D721Med (cell line): ENCODE measurements around the gene CCL27.

Experiments used
- DNase-seq: peaks from one replicate; pipeline ENCODE4 v3.0.0; 2011; ENCODE audit warnings: low spot score; ENCODE audit not compliant: insufficient read length
- FAIRE-seq: peaks from 2 replicates; lab custom pipeline; 2011; peaks lifted over from hg19 to GRCh38; lab: Jason Lieb, UNC
- TF ChIP-seq, protein P1 (sequence below): IDR thresholded peaks from 2 replicates; pipeline ENCODE4 v1.5.1; 2012; ENCODE audit warnings: mild to moderate bottlenecking, control low read depth; ENCODE audit not compliant: insufficient read depth; ENCODE audit errors: missing control alignments

Gene CCL27, protein sequence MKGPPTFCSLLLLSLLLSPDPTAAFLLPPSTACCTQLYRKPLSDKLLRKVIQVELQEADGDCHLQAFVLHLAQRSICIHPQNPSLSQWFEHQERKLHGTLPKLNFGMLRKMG

DNA sequence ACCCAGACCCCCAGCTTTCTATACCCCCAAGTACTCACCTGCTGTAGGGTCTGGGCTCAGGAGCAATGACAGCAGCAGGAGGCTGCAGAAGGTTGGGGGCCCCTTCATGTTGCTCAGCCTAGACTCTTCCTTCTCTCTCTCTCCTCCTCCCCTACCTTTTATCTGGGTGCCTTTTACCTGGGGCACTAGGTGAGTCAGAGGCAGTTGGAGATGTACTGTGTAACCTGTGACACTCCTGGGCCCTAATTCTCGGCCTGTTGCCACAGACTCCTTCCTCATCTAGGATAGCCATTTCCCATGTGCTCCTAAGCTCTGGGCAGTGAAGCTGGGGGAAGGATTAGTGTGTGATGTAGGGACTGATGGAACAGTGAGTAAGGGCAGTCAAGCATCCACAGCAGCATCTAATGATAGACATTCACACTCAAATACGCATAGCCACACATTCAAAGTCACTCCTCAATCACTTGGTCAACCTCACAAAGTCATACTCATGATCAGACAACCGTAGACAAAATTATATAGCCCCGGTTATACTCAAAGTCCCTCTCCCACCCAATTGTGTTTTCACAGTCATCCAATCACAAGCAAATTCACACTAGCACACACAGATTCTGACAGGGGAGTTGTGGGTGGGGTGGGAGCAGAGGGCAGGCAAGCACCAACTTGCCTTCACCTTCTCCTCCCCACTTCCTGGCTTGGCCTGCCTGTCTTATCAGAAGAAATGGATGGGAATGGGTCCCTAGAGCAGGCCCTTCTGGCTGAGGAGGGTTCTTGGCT, at the start of gene CCL27:
Gene CCL27, minus strand, starts transcription at position 132 of the 777 bp plus-strand sequence. Its CDS starts 24 bp downstream, at position 108.
- DNase-seq (no peak), FAIRE-seq (no peak)
- TF ChIP-seq, protein P1, sequence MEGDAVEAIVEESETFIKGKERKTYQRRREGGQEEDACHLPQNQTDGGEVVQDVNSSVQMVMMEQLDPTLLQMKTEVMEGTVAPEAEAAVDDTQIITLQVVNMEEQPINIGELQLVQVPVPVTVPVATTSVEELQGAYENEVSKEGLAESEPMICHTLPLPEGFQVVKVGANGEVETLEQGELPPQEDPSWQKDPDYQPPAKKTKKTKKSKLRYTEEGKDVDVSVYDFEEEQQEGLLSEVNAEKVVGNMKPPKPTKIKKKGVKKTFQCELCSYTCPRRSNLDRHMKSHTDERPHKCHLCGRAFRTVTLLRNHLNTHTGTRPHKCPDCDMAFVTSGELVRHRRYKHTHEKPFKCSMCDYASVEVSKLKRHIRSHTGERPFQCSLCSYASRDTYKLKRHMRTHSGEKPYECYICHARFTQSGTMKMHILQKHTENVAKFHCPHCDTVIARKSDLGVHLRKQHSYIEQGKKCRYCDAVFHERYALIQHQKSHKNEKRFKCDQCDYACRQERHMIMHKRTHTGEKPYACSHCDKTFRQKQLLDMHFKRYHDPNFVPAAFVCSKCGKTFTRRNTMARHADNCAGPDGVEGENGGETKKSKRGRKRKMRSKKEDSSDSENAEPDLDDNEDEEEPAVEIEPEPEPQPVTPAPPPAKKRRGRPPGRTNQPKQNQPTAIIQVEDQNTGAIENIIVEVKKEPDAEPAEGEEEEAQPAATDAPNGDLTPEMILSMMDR, result no peak

DNA sequence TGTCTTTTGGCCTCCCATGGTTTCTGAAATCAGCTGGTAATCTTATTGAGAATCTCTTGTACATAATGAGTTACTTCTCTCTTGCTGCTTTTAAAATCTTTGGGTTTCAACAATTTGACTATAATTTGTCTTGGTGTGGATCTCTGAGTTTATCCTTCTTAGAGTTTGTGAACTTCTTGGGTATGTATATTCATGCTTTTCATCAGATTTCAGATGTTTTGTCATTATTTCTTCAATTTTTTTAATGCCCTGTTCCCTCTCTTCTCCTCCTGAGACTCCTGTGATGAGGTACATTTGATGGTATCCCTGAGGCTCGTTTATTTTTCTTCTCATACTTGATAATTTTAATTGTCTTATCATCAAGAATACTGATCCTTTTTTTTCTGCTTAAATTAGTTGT, 49.7 kb upstream of the CCL27 start:
- DNase-seq (no peak), FAIRE-seq (no peak)

DNA sequence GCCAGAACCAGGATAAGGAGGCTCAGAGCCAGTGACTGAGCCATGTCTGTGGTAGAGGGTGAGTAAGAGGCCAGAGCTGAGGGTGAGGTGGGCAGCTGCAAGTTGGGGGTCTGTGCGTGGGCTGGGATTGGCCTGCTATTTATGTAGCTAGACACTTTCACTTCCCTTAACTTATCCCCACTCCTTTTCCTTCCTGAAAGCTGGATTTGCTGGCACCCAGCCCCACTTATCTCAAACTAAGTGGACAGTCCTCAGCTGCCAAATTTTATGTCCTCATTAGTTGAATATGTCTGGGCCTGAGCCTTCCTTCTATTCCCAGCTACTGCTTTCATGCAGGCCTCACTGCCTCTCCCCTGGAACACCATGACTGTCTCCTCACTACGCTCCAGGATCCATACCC, 47.6 kb upstream of the CCL27 start, which contains the start of gene CCL21:
Gene CCL21, minus strand, starts transcription at position 114 of the 400 bp plus-strand sequence. Its CDS starts 70 bp downstream, at position 44.
- no peak for DNase-seq

More for the DNA sequence above, 49.7 kb upstream of the CCL27 start:
- TF ChIP-seq, protein P1, result no peak

DNA sequence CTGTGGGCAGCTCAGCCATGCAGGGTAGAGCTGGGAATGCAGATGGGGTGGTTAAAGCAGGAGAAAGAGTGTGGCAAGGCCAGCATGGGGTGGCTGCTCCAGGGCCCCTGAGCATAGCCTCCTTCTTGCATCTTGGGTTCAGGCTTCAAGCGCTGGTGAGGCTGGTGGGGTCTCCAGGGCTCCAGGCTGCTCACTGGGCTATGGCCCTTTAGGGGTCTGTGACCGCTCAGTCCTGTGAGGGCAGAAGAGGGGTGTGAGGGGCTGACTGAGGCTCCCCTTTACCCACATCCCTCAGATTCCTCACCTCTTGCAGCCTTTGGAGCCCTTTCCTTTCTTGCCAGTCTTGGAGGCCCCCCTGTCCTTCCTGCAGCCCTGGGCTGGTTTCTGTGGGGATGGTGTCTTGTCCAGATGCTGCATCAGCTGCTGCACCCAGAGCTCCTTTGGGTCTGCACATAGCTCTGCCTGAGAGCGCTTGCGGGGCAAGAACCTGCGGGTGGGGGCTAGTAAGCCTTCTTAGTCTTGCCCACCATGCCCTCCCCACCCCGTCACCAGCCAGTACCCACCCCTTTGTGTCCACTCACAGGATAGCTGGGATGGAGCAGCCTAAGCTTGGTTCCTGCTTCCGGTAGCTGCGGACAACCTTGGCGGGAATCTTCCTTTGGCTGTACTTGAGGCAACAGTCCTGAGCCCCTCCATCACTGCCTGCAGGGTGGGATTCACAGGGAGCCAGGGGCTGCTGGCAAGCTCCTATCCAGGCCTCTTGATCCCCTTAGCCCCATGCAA, 46.9 kb upstream of the CCL27 start:
- no peak for FAIRE-seq
- TF ChIP-seq, protein P1, result no peak

More for the DNA sequence above, 47.6 kb upstream of the CCL27 start, which contains the start of gene CCL21:
- no peak for FAIRE-seq
- TF ChIP-seq, protein P1, result no peak

DNA sequence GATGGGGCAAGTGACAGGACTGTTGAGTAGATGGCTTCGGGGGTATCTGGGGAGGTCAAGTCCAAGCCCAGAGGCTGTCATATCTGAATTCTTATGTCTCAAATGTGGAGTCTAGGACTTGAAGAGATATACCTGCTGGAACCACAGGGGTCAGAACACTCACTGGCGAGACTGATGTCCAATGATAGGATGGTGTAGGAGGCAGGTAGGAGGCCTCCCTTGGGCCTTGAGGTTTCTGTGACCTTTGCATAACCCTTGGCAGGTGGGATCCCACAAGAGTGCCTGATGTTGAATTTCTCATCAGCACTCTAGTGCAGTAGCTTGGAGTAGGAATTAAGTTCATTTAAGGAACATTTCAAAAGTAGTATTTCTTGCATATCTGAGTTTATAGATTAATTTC, 44.7 kb upstream of the CCL27 start:
- DNase-seq (no peak), FAIRE-seq (no peak)

More for the DNA sequence above, 46.9 kb upstream of the CCL27 start:
- no peak for DNase-seq

More for the DNA sequence above, 44.7 kb upstream of the CCL27 start:
- TF ChIP-seq, protein P1, result no peak
